Activated CD8-positive, alpha-beta memory T cell treated with anti-CD3 and anti-CD28 coated beads, Interleukin-2, amount 10 ng/mL, durations not matched to agents 7 days and 5 days (primary cell): ENCODE data around the gene JAK1. TPM values are rescaled to one million over a fixed set of nuclear protein-coding genes. Genes with fewer than 3 reads are reported as not detected.

Experiments used
- ATAC-seq: fragments of 150-1000 bp; cut with Tn5 transposase; one replicate; pipeline ENCODE4 v1.10.0; 2021; ENCODE audit warnings: moderate library complexity
- CTCF ChIA-PET: fragments of 350-600 bp; sonication (Branson Sonifier 250); formaldehyde crosslinking; loops from one replicate; lab custom pipeline; 2021; ENCODE audit warnings: antibody characterized with exemption; lab: Charles Lee
- DNase-seq: peaks from one replicate; pipeline ENCODE4 v3.0.0-alpha.2; 2020
- H3K27ac Mint-ChIP-seq: one replicate; pipeline ENCODE4 v1.8.0; 2021; ENCODE audit warnings: mild to moderate bottlenecking, mixed read lengths
- H3K27me3 Mint-ChIP-seq: one replicate; pipeline ENCODE4 v1.8.0; 2021; ENCODE audit warnings: mixed read lengths
- H3K36me3 Mint-ChIP-seq: one replicate; pipeline ENCODE4 v1.8.0; 2021; ENCODE audit warnings: mild to moderate bottlenecking, mixed read lengths
- H3K4me1 Mint-ChIP-seq: one replicate; pipeline ENCODE4 v1.8.0; 2021; ENCODE audit warnings: mixed read lengths
- H3K4me3 Mint-ChIP-seq: one replicate; pipeline ENCODE4 v1.8.0; 2021; ENCODE audit warnings: mild to moderate bottlenecking, moderate library complexity, mixed read lengths
- H3K9me3 Mint-ChIP-seq: one replicate; pipeline ENCODE4 v1.8.0; 2022; ENCODE audit warnings: low read depth, mixed read lengths
- total RNA-seq, 2 experiments: library from RNA; stranded (reverse); gene quantifications; one replicate each; pipeline ENCODE4 v1.2.3, GENCODE V29; 2021

The JAK1 gene
- total RNA-seq, 2 experiments from 2014 or later, result 166 to 173 TPM

- no peaks in the 10 kb centered on the region for H3K9me3 Mint-ChIP-seq
- peaks cover 48% of the 10 kb centered on the region for H3K4me1 Mint-ChIP-seq
- CTCF ChIA-PET, result no interaction called here
These were observed 11.0 kb downstream of the JAK1 start for GRCh38 chr1:64955097-64956009.

GRCh38 chr1:64953241-64953640 is 13.1 kb downstream of the JAK1 start:
- Mint-ChIP-seq H3K27me3 (no peaks in the 10 kb centered on the region), H3K27ac (no peak overlapping the region), H3K4me3 (no peak overlapping the region), H3K4me1 (peaks cover 50% of the 10 kb centered on the region), H3K36me3 (peaks cover 3% of the 10 kb centered on the region), H3K9me3 (no peaks in the 10 kb centered on the region)
- ATAC-seq (no peak), DNase-seq (no peak)
- CTCF ChIA-PET, result interaction anchor here (1.1 kb wide), 2 partner anchors 9 to 12 kb away, joined by 3 read pairs; no protein-coding TSS in a partner anchor

More at GRCh38 chr1:64955097-64956009, 11.0 kb downstream of the JAK1 start:
- peaks cover 3% of the 10 kb centered on the region for H3K36me3 Mint-ChIP-seq
- no peak for ATAC-seq
- DNase-seq, result no peak
- H3K27ac Mint-ChIP-seq, result no peak overlapping the region
- H3K27me3 Mint-ChIP-seq, result no peaks in the 10 kb centered on the region
- no peak overlapping the region for H3K4me3 Mint-ChIP-seq

GRCh38 chr1:64950284-64950809 is 16.0 kb downstream of the JAK1 start:
- Mint-ChIP-seq H3K9me3 (no peaks in the 10 kb centered on the region), H3K27me3 (no peaks in the 10 kb centered on the region), H3K4me1 (peaks cover 61% of the 10 kb centered on the region), H3K36me3 (peaks cover 9% of the 10 kb centered on the region), H3K27ac (peak overlapping the region; percentile 9), H3K4me3 (no peak overlapping the region)
- no peak for ATAC-seq
- CTCF ChIA-PET, result no interaction called here
- DNase-seq, result no peak

- Mint-ChIP-seq H3K27ac (peak overlapping the region; percentile 73), H3K27me3 (no peaks in the 10 kb centered on the region), H3K4me3 (no peak overlapping the region), H3K9me3 (no peaks in the 10 kb centered on the region), H3K36me3 (peaks cover 10% of the 10 kb centered on the region), H3K4me1 (peaks cover 62% of the 10 kb centered on the region)
- ATAC-seq (peak; percentile 68), DNase-seq (peak; percentile 52)
- CTCF ChIA-PET, result no interaction called here
These were observed 17.2 kb downstream of the JAK1 start for GRCh38 chr1:64948905-64949833.

GRCh38 chr1:64948216-64948615 is 18.1 kb downstream of the JAK1 start:
- H3K36me3 Mint-ChIP-seq, result peaks cover 10% of the 10 kb centered on the region
- H3K9me3 Mint-ChIP-seq, result no peaks in the 10 kb centered on the region
- H3K27ac Mint-ChIP-seq, result no peak overlapping the region
- CTCF ChIA-PET, result interaction anchor here (1.3 kb wide), 1 partner anchor 39 kb away, joined by 3 read pairs; no protein-coding TSS in a partner anchor
- H3K4me1 Mint-ChIP-seq, result peaks cover 61% of the 10 kb centered on the region
- no peaks in the 10 kb centered on the region for H3K27me3 Mint-ChIP-seq
- H3K4me3 Mint-ChIP-seq, result no peak overlapping the region
- no peak for ATAC-seq
- DNase-seq, result no peak

GRCh38 chr1:64946916-64947315 is 19.4 kb downstream of the JAK1 start:
- Mint-ChIP-seq H3K27ac (no peak overlapping the region), H3K9me3 (no peaks in the 10 kb centered on the region), H3K36me3 (peaks cover 13% of the 10 kb centered on the region), H3K4me3 (no peak overlapping the region), H3K27me3 (no peaks in the 10 kb centered on the region), H3K4me1 (peaks cover 57% of the 10 kb centered on the region)
- ATAC-seq, result no peak
- no peak for DNase-seq
- CTCF ChIA-PET, result interaction anchor here (1.1 to 2.0 kb wide), 4 partner anchors 15 to 70 kb away, joined by 3 to 5 read pairs (median 4); no protein-coding TSS in a partner anchor

GRCh38 chr1:64944913-64945312 is 21.4 kb downstream of the JAK1 start:
- Mint-ChIP-seq H3K9me3 (no peaks in the 10 kb centered on the region), H3K36me3 (peaks cover 20% of the 10 kb centered on the region), H3K27ac (no peak overlapping the region), H3K27me3 (no peaks in the 10 kb centered on the region), H3K4me1 (peaks cover 49% of the 10 kb centered on the region), H3K4me3 (no peak overlapping the region)
- DNase-seq (no peak), ATAC-seq (no peak)
- CTCF ChIA-PET, result no interaction called here

- no peak for ATAC-seq
- CTCF ChIA-PET, result no interaction called here
- Mint-ChIP-seq H3K27ac (no peak overlapping the region), H3K27me3 (no peaks in the 10 kb centered on the region), H3K36me3 (peaks cover 31% of the 10 kb centered on the region), H3K9me3 (peaks cover 4% of the 10 kb centered on the region), H3K4me3 (no peak overlapping the region), H3K4me1 (peaks cover 31% of the 10 kb centered on the region)
- no peak for DNase-seq
These were observed 23.7 kb downstream of the JAK1 start for GRCh38 chr1:64942675-64943074.

- H3K27ac Mint-ChIP-seq, result no peak overlapping the region
- CTCF ChIA-PET, result no interaction called here
- peaks cover 34% of the 10 kb centered on the region for H3K36me3 Mint-ChIP-seq
- H3K9me3 Mint-ChIP-seq, result peaks cover 4% of the 10 kb centered on the region
- H3K4me3 Mint-ChIP-seq, result no peak overlapping the region
- no peak for ATAC-seq
- DNase-seq, result no peak
- H3K27me3 Mint-ChIP-seq, result no peaks in the 10 kb centered on the region
- H3K4me1 Mint-ChIP-seq, result peaks cover 26% of the 10 kb centered on the region
These were observed 24.2 kb downstream of the JAK1 start for GRCh38 chr1:64942118-64942517.

- ATAC-seq (no peak), DNase-seq (no peak)
- CTCF ChIA-PET, result no interaction called here
- H3K4me1 Mint-ChIP-seq, result peaks cover 20% of the 10 kb centered on the region
- no peak overlapping the region for H3K4me3 Mint-ChIP-seq
- H3K27ac Mint-ChIP-seq, result no peak overlapping the region
- H3K9me3 Mint-ChIP-seq, result peaks cover 4% of the 10 kb centered on the region
- H3K27me3 Mint-ChIP-seq, result no peaks in the 10 kb centered on the region
- H3K36me3 Mint-ChIP-seq, result peaks cover 33% of the 10 kb centered on the region
These were observed 24.8 kb downstream of the JAK1 start for GRCh38 chr1:64941461-64942117.

- Mint-ChIP-seq H3K9me3 (peaks cover 4% of the 10 kb centered on the region), H3K4me3 (no peak overlapping the region), H3K36me3 (peaks cover 29% of the 10 kb centered on the region), H3K4me1 (peaks cover 20% of the 10 kb centered on the region), H3K27ac (no peak overlapping the region), H3K27me3 (no peaks in the 10 kb centered on the region)
- ATAC-seq (no peak), DNase-seq (no peak)
- CTCF ChIA-PET, result no interaction called here
These were observed 26.3 kb downstream of the JAK1 start for GRCh38 chr1:64940025-64940424.

- Mint-ChIP-seq H3K27me3 (no peaks in the 10 kb centered on the region), H3K4me1 (peaks cover 23% of the 10 kb centered on the region), H3K27ac (no peak overlapping the region), H3K4me3 (no peak overlapping the region), H3K36me3 (peaks cover 26% of the 10 kb centered on the region), H3K9me3 (peaks cover 4% of the 10 kb centered on the region)
- no peak for DNase-seq
- ATAC-seq, result no peak
- CTCF ChIA-PET, result no interaction called here
These were observed 27.4 kb downstream of the JAK1 start for GRCh38 chr1:64938991-64939390.

GRCh38 chr1:64936956-64937355 is 29.4 kb downstream of the JAK1 start:
- H3K4me1 Mint-ChIP-seq, result peaks cover 21% of the 10 kb centered on the region
- no peak overlapping the region for H3K27ac Mint-ChIP-seq
- no peak overlapping the region for H3K4me3 Mint-ChIP-seq
- H3K9me3 Mint-ChIP-seq, result peaks cover 4% of the 10 kb centered on the region
- ATAC-seq, result no peak
- peaks cover 25% of the 10 kb centered on the region for H3K36me3 Mint-ChIP-seq
- DNase-seq, result no peak
- H3K27me3 Mint-ChIP-seq, result no peaks in the 10 kb centered on the region
- CTCF ChIA-PET, result no interaction called here
